NCI-H2081 treated with DMSO at 0.1 percent for 48 hours (cell line): Measurements from ENCODE around the gene FAM210A.

ENCODE experiments used
- DNase-seq: peaks from one replicate; lab custom pipeline; 2025; lab: John Stamatoyannopoulos, UW

The FAM210A gene

DNA sequence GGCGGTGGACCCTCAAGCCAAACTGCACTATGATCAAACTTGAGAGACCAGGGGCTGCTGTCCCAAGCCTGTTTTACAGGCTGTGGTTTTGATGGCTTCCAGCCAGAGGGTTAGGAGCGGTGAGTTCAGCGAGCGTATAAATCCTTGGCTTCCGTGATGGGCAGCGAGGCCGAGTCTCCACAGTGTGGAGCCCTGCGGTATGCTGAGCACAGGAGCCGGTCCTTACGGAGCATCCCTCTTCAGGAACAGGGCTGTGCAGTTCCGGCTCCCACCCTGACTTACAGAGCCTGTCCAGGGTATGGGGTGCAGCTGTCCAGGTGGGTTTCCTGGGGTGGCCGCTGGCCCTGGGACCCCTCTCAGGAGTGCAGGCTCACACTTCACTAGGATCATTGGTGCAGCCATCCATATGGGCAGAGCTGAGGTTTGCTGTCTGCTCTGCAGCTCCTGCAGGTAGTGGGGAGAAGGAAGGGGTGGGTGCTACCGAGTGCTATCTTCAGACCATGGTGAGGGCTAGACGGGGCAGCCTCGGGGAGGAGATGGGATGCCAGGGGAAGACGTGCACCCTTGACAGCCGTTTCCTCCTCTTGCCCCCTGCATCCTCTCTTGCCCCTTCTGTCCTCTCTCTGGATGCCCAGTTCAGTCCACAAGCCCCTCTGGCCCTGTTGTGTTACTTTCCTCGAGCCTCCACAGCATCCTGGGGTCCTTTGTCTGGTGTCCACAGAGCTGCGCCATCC is 104.3 kb downstream of the FAM210A start:
- DNase-seq = no peak

GRCh38 chr18:13621446-13621849 is 104.9 kb downstream of the FAM210A start:
- DNase-seq = no peak

- DNase-seq = no peak
Observed at GRCh38 chr18:13620818-13621445, 105.4 kb downstream of the FAM210A start.

DNA sequence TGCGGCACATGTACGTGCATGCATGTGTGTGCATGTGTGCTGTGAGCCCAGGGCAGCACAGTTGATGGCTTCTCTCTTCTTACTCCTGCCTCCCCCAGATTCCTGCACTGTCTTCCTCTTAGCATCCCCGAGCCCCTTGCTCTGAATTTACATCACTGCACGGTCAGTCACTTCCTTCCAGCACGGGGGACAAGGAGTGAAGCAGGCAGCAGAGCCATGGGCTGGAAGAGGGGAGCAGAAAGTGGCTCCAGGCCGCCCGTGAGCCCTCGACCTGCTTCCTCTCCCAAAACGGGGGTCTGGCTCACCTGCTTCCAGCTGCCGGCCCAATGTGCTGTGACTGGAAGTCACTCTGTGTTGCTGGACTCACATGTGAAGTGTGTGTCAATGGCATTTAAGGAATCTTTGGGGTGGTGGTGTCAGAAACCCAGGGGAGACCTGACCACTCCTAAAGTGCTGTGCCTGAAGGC is 106.1 kb downstream of the FAM210A start:
- no peak for DNase-seq

GRCh38 chr18:13619505-13620205 is 106.7 kb downstream of the FAM210A start:
- DNase-seq = no peak

DNA sequence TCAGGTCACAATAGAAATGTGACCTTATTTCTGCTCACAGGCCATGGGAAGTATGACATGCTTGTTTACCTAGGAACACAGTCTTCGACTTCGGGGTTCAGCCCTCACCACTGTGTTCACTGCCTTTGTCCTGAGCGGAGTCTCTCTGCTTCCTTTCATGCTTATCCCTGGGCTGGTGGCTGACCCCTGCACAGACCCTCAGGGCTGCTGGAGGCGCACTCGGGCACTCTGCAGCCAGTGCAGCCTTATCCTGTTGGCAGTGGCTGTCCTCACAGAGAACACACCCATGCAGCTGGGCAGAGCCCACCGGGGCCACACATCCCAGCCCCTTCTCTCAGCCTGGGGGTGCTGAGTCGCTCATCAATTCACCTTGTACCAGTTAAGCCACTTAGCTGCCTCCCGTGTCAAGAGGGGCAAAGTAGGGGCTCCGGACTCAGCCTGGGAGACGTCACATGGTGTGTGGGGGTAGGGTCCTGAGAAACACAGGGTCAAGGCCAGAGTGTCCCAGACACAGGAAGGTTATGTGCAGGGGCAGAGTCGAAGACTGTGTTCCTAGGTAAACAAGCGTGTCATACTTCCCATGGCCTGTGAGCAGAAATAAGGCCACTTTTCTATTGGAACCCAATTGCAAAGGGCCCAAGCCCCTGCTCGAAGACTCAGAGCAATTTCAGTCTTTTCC is 107.5 kb downstream of the FAM210A start:
- DNase-seq = no peak

DNA sequence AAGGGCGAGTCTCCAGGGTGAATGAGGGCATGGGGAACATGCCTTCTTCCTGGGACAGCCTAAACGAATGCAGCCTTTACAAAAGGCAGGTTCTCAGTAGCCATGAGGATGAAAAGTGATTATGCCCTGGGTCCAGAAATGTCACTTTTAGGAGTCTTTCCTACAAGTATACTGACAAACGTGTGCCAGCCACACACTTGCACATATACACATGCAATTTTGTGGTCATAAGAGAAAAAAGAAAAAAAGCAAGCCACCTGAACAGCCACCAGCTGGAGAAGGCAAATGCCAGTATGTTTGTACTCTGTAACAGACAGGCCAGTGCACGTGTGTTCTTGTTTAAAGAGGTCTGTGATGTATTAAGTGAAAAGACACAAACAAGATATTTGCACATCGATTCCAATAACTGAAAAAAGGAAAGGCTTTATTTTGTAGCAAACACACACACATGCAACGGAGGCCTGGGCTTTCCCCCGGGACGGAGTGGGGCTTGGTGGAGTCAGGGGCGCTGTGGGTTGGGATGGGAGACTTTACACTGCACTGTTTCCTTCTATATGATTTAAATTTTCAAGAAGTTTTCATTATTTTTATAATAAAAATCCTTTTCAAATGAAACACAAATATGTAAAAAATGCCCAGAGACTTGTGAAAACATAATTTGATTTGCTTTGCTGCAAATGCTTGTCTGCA is 108.4 kb downstream of the FAM210A start:
- DNase-seq = no peak

DNA sequence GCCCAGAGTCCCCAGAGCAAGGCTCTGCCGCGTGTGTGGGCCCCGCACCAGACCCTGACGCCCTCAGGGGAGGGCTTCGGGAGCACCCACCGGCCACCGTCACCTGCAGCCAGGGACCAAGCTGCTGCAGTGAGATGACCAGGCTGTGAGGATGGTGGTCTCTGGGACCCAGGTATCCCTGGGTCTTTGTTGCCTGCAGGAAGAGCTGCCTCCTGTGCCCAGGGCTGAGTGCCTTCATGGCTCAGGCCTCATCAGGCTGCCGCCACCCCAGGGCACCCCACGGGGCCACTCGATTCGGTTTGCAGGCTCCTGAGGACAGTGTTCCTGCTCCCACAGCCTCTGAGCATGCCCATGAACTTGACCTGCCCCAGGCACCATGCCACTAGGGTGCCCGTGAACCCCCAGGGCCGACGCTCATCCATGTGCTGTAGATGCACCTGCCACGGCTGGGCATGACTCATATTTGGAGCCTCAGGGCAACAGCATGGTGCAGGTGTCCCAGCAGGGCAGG is 109.8 kb downstream of the FAM210A start:
- no peak for DNase-seq

DNA sequence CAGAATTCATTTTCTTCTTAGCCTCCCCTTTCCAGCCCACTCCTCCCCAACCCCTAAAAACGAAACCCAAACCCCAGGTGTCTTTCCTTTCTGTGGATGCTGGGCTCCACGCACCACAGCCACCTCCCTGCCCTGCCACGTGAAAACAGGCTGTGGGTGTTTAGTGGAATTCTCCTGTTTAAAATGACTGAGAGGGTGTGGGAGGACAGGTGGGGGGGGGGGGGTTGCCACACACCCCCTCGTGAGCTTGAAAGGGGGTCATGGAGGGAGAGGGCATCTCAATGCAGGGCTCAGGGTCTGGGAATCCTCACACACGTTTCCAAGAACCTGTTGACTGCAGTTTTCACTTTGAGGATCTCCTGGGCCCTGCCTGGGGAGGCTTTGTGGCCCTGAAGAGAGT is 110.3 kb downstream of the FAM210A start:
- no peak for DNase-seq

DNA sequence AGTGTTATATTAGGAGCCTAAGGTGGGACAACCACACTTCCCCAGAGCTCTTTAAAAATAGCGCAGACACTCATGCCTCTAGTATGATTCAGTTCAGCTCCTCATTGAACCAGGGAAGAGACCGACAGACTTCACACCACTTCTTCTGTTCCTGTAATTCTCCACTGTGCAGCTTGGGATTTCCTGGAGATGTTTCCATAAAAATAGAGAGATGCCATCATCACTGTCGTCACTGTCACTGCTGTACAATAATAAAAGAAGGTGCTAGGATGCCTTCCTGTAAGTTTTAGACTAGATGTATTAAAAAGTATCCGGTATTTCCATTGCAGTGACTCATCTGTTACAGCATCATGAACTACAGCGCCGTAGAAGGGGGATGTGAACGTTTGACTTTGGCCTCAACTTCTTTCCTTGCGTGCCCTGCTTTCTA is 110.9 kb downstream of the FAM210A start:
- DNase-seq = no peak

DNA sequence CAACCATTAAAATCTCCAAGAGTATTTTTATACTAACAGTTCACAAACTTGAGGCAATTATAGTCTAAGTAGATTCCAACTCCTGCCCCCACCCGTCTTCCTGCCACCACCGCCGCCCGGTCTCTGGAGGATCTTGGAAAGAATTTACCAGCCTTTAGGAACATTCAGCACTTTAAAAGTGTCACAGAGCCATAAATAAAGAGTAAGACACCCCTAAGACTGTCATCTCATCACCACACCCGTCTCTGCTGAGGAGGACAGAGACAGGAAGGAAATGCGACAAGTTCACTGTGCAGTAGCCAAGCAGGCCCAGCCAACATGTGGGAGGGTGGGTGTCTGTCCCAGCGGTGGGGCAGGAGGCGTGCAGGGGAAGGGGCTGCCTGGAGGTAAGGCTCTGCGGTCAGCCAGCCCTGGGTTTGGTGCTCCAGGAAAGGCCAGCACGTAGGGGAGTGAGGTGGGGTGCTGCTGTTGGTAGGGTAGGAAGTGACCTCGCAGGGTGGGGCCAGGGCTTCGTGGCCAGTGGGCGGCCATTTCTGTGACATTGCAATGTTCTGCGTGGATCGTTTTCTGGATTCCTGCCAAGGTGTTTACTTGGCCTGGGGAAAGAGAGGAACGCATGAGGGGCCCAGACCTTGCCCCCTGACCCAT is 111.6 kb downstream of the FAM210A start:
- no peak for DNase-seq

- DNase-seq = no peak
Observed at GRCh38 chr18:13613591-13614501, 112.5 kb downstream of the FAM210A start.
